Measurements from ENCODE around the gene TOPBP1.

- TF ChIP-seq, protein P1, sequence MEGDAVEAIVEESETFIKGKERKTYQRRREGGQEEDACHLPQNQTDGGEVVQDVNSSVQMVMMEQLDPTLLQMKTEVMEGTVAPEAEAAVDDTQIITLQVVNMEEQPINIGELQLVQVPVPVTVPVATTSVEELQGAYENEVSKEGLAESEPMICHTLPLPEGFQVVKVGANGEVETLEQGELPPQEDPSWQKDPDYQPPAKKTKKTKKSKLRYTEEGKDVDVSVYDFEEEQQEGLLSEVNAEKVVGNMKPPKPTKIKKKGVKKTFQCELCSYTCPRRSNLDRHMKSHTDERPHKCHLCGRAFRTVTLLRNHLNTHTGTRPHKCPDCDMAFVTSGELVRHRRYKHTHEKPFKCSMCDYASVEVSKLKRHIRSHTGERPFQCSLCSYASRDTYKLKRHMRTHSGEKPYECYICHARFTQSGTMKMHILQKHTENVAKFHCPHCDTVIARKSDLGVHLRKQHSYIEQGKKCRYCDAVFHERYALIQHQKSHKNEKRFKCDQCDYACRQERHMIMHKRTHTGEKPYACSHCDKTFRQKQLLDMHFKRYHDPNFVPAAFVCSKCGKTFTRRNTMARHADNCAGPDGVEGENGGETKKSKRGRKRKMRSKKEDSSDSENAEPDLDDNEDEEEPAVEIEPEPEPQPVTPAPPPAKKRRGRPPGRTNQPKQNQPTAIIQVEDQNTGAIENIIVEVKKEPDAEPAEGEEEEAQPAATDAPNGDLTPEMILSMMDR (IDR thresholded peaks at IDR 0.05 in 4 of 5, conservative IDR thresholded peaks at IDR 0.05 in 1 of 5), result no peak
- TF ChIP-seq POLR2A (IDR thresholded peaks at IDR 0.05), result no peak
Observed at GRCh38 chr3:133593243-133593642, 68.5 kb downstream of the TOPBP1 start.

Data from gastrocnemius medialis (tissue), 4 donors.